Neural cell (in vitro differentiated cells): Measurements from ENCODE around the gene AQP12A. TPM values are rescaled to one million over a fixed set of nuclear protein-coding genes. Genes with fewer than 3 reads are reported as not detected.

Experiments
- H2AFZ ChIP-seq: fragments of 200-600, 300-800 bp; sonication (generic), shearing (Covaris generic); 2 replicates; pipeline ENCODE4 v1.6.0; 2014; ENCODE audit warnings: low read depth, mild to moderate bottlenecking, antibody characterized with exemption, low read length, moderate library complexity
- H3F3A ChIP-seq: fragments of 200-600 bp; shearing (Covaris generic); 2 replicates; pipeline ENCODE4 v1.6.1; 2016; ENCODE audit warnings: mild to moderate bottlenecking, moderate library complexity, mixed read lengths, antibody characterized with exemption, low read length; ENCODE audit not compliant: insufficient read depth, poor library complexity, severe bottlenecking
- H3K27ac ChIP-seq: fragments of 200-600, 300-800 bp; sonication (generic), shearing (Covaris generic); 2 replicates; pipeline ENCODE4 v1.5.1; 2014; ENCODE audit warnings: mild to moderate bottlenecking, low read length, moderate library complexity
- H3K27me3 ChIP-seq: fragments of 300-800, 200-600 bp; sonication (generic), shearing (Covaris generic); 2 replicates; pipeline ENCODE4 v1.6.0; 2014; ENCODE audit warnings: mild to moderate bottlenecking, low read depth, low read length, moderate library complexity; ENCODE audit not compliant: insufficient read depth
- H3K36me3 ChIP-seq: fragments of 300-800, 200-600 bp; sonication (generic), shearing (Covaris generic); 2 replicates; pipeline ENCODE4 v1.5.1; 2014; ENCODE audit warnings: mild to moderate bottlenecking, antibody characterized with exemption, low read length, moderate library complexity; ENCODE audit not compliant: insufficient read depth
- H3K4me2 ChIP-seq: fragments of 300-800, 200-600 bp; sonication (generic), shearing (Covaris generic); 2 replicates; pipeline ENCODE4 v1.6.0; 2014; ENCODE audit warnings: mild to moderate bottlenecking, low read length
- H3K4me3 ChIP-seq: fragments of 300-800, 200-600 bp; sonication (generic), shearing (Covaris generic); 2 replicates; pipeline ENCODE4 v1.5.1; 2014; ENCODE audit warnings: mild to moderate bottlenecking, low read length, moderate library complexity
- H3K79me2 ChIP-seq: fragments of 200-600 bp; shearing (Covaris generic); replicated peaks from 2 replicates; pipeline ENCODE4 v1.6.0; 2014; ENCODE audit warnings: mild to moderate bottlenecking, low read length, moderate library complexity; ENCODE audit not compliant: insufficient read depth
- H3K9ac ChIP-seq: fragments of 300-800, 200-600 bp; sonication (generic), shearing (Covaris generic); 2 replicates; pipeline ENCODE4 v1.6.1; 2016; ENCODE audit warnings: mild to moderate bottlenecking, low read length, mixed read lengths
- H3K9me2 ChIP-seq: fragments of 200-600 bp; shearing (Covaris generic); 2 replicates; pipeline ENCODE4 v1.6.1; 2016; ENCODE audit warnings: mild to moderate bottlenecking, low read length, mixed read lengths; ENCODE audit not compliant: insufficient read depth
- H3K9me3 ChIP-seq: fragments of 200-600, 300-800 bp; sonication (generic), shearing (Covaris generic); 2 replicates; pipeline ENCODE4 v1.6.1; 2016; ENCODE audit warnings: mild to moderate bottlenecking, mixed run types, low read length, moderate library complexity, mixed read lengths
- H4K20me1 ChIP-seq: fragments of 200-600 bp; shearing (Covaris generic); 2 replicates; pipeline ENCODE4 v1.6.1; 2016; ENCODE audit warnings: mild to moderate bottlenecking, mixed run types; ENCODE audit not compliant: insufficient read depth
- CTCF ChIP-seq: fragments of 450-650 bp; IDR thresholded peaks from 2 replicates; pipeline ENCODE4 v1.5.1; 2014; ENCODE audit warnings: antibody characterized with exemption, mild to moderate bottlenecking, moderate library complexity; ENCODE audit not compliant: poor library complexity, severe bottlenecking
- EP300 ChIP-seq: fragments of 450-650 bp; conservative IDR thresholded peaks from 2 replicates; pipeline ENCODE4 v1.6.1; 2014; ENCODE audit warnings: antibody characterized with exemption, mild to moderate bottlenecking, moderate library complexity; ENCODE audit not compliant: poor library complexity, severe bottlenecking
- EZH2 ChIP-seq: fragments of 200-600, 300-800 bp; shearing (Covaris generic), sonication (generic); IDR thresholded peaks from 2 replicates; pipeline ENCODE4 v1.6.1; 2014; ENCODE audit warnings: antibody characterized with exemption, low read length, borderline replicate concordance, mild to moderate bottlenecking; ENCODE audit not compliant: insufficient read depth, poor library complexity, severe bottlenecking
- MXI1 ChIP-seq: fragments of 450-650 bp; conservative IDR thresholded peaks from 2 replicates; pipeline ENCODE4 v1.6.1; 2014; ENCODE audit warnings: antibody characterized with exemption, mild to moderate bottlenecking; ENCODE audit not compliant: poor library complexity, severe bottlenecking
- POLR2AphosphoS5 ChIP-seq: IDR thresholded peaks from 2 replicates; pipeline ENCODE4 v1.6.1; 2012
- RAD21 ChIP-seq: fragments of 450-650 bp; conservative IDR thresholded peaks from 2 replicates; pipeline ENCODE4 v1.6.1; 2014; ENCODE audit warnings: antibody characterized with exemption, mild to moderate bottlenecking, moderate library complexity
- REST ChIP-seq: IDR thresholded peaks from 2 replicates; pipeline ENCODE4 v1.6.1; 2012; ENCODE audit warnings: borderline replicate concordance
- SMC3 ChIP-seq: fragments of 450-650 bp; conservative IDR thresholded peaks from 2 replicates; pipeline ENCODE4 v1.6.1; 2014; ENCODE audit warnings: antibody characterized with exemption, mild to moderate bottlenecking, moderate library complexity; ENCODE audit not compliant: poor library complexity
- TAF1 ChIP-seq: IDR thresholded peaks from 2 replicates; pipeline ENCODE4 v1.6.1; 2012; ENCODE audit warnings: low read depth
- polyA plus RNA-seq: library from polyadenylated mRNA; depleted of rRNA; stranded (reverse); fragments of >200 nt; gene quantifications from 2 replicates; pipeline ENCODE4 v1.2.3, GENCODE V29; 2014

AQP12A gene
- polyA plus RNA-seq, 1 donor from 2014 or later: not detected

- Histone ChIP-seq H3K9me2 (no peaks in the 10 kb centered on the region), H3K4me2 (no peak overlapping the region), H3K9me3 (no peaks in the 10 kb centered on the region), H3K27me3 (no peaks in the 10 kb centered on the region), H2AFZ (no peak overlapping the region), H3K79me2 (no peaks in the 10 kb centered on the region), H3F3A (no peaks in the 10 kb centered on the region), H3K9ac (no peak overlapping the region), H3K4me3 (no peak overlapping the region), H3K27ac (no peak overlapping the region), H3K36me3 (no peaks in the 10 kb centered on the region), H4K20me1 (no peaks in the 10 kb centered on the region)
- TF ChIP-seq REST (no peak), POLR2AphosphoS5 (no peak)
Measured at GRCh38 chr2:240711296-240711695, 19.6 kb downstream of the AQP12A start.

- H3K4me2 ChIP-seq: no peak overlapping the region
- H3K36me3 ChIP-seq: no peaks in the 10 kb centered on the region
- no peak overlapping the region for H2AFZ ChIP-seq
- H3K27me3 ChIP-seq: no peaks in the 10 kb centered on the region
- no peak overlapping the region for H3K9ac ChIP-seq
- H3F3A ChIP-seq: no peaks in the 10 kb centered on the region
- H3K9me2 ChIP-seq: no peaks in the 10 kb centered on the region
- no peak overlapping the region for H3K4me3 ChIP-seq
- H4K20me1 ChIP-seq: no peaks in the 10 kb centered on the region
- H3K79me2 ChIP-seq: no peaks in the 10 kb centered on the region
- no peaks in the 10 kb centered on the region for H3K9me3 ChIP-seq
- TF ChIP-seq CTCF (no peak), EZH2 (no peak), RAD21 (no peak), SMC3 (no peak), EP300 (no peak), POLR2AphosphoS5 (no peak), REST (no peak), MXI1 (no peak), TAF1 (no peak)
- no peak overlapping the region for H3K27ac ChIP-seq
Measured at GRCh38 chr2:240711701-240712100, 20.0 kb downstream of the AQP12A start.
